Right cardiac atrium (tissue), 5 donors: ENCODE results near the gene OLFM4. TPM values are rescaled to one million over a fixed set of nuclear protein-coding genes. Genes with fewer than 3 reads are reported as not detected.
"Not testable (repeated sequence)": the region's sequence is repeated elsewhere in the genome, so short reads cannot be mapped to it uniquely, and the experiment has no call there.

Experiments
- ATAC-seq, 2 donors: fragments of 200-7000 bp; cut with Tn5 transposase; one replicate each; pipeline versions ENCODE4 v1.8.0 to v1.9.1; 2020; ENCODE audit warnings: moderate library complexity in 2 of 2, mild to moderate bottlenecking in 1 of 2
- DNase-seq, 3 donors: peaks; one replicate each; pipeline ENCODE4 v3.0.0-alpha.2; 2020
- H3K27ac ChIP-seq: one replicate; pipeline ENCODE4 v1.5.1; 2013; ENCODE audit warnings: mild to moderate bottlenecking, low read length, control low read depth, moderate library complexity
- H3K27me3 ChIP-seq: one replicate; pipeline ENCODE4 v1.6.1; 2013; ENCODE audit not compliant: control insufficient read depth, insufficient read depth
- H3K4me1 ChIP-seq: one replicate; pipeline ENCODE4 v1.6.1; 2013; ENCODE audit warnings: low read length; ENCODE audit not compliant: control insufficient read depth, insufficient read depth
- H3K4me3 ChIP-seq: one replicate; pipeline ENCODE4 v1.5.1; 2013; ENCODE audit warnings: low read length, control low read depth
- H3K9me3 ChIP-seq: one replicate; pipeline ENCODE4 v1.6.1; 2013; ENCODE audit warnings: low read length; ENCODE audit not compliant: control insufficient read depth
- WGBS: extraction: QIAGEN DNeasy Blood & Tissue Kit; methylation state at CpG from one replicate; pipeline ENCODE4 v1.1.7; 2013; 5-methylcytosine and 5-hydroxymethylcytosine counted together
- intact Hi-C, 4 donors: fragments of 100-400 bp; cut with DNase I; formaldehyde crosslinking; loops; one replicate each; pipeline versions ENCODE4 v1.11.0 to v1.14.0; 2022 to 2023
- polyA plus RNA-seq: library from polyadenylated mRNA; stranded (reverse); fragments of 200-250 nt; gene quantifications from one replicate; pipeline ENCODE4 v1.2.3, GENCODE V29; 2013
- total RNA-seq, 4 donors: library from RNA; stranded (reverse); fragmentation: NEBNext Ultra II Directional; extraction: Animal tissue kit (Norgen Biotek cat#: 25700); gene quantifications; one replicate each; pipeline ENCODE4 v1.2.1, GENCODE V29; 2021
- donor health status: healthy with polysubstance abuse.
- donor health status: DM: no; HTN: yes; CAD: no.
- donor health status: DM: no; HTN: no; CAD: no.
- donor health status: DM: no; HTN: yes; CAD: no; lungs with severe emphysema.
- donor health status: DM: yes; HTN: yes; CAD: no.

OLFM4 gene
- total and polyA plus RNA-seq, 5 donors: 0.20 to 0.52 (median 0.26) TPM; not detected in 2

- no peak for ATAC-seq
- 79% methylated on average over 5 of the region's 5 CpGs for WGBS
Observed at GRCh38 chr13:52997951-52998876, 30.4 kb upstream of the OLFM4 start.

DNA sequence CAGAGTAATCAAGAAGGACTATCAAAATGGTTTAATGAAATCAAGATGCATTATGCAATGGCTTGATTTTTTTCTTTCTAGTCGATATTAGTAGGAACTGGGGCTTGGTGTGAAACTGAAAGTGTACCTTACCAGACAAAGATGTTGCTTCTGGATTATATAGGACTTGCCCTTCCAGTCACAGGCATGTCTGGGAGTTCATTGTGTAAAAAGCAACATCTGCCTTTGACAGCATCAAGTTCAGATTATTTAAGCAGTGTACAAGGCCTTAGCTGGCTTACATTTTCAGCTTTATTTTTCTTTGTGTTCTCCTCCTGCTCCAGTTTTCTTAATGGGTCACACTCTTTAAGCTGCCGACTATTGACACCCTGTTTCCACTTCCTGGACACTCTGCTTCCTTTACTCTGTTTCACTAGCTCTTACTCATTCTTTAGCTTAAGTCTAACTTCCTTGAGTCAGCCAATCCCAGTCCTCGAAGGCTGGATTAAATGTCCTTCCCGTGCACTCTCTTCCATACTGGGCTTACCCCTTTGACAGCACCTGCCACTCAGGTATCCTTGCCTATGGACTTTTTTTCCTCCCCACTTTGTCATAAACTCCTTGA is 29.4 kb upstream of the OLFM4 start:
- Histone ChIP-seq H3K4me1 (no peaks in the 10 kb centered on the region), H3K27me3 (no peaks in the 10 kb centered on the region), H3K9me3 (no peaks in the 10 kb centered on the region), H3K27ac (no peak overlapping the region), H3K4me3 (no peak overlapping the region)
- DNase-seq (no peak), ATAC-seq (no peak)
- 69% methylated on average over 4 of the region's 4 CpGs for WGBS
- intact Hi-C loops: no loop called here

More at GRCh38 chr13:52997951-52998876, 30.4 kb upstream of the OLFM4 start:
- Histone ChIP-seq H3K4me1 (no peaks in the 10 kb centered on the region), H3K9me3 (no peaks in the 10 kb centered on the region), H3K27ac (no peak overlapping the region), H3K27me3 (no peaks in the 10 kb centered on the region), H3K4me3 (no peak overlapping the region)
- DNase-seq: no peak
- intact Hi-C loops: no loop called here

DNA sequence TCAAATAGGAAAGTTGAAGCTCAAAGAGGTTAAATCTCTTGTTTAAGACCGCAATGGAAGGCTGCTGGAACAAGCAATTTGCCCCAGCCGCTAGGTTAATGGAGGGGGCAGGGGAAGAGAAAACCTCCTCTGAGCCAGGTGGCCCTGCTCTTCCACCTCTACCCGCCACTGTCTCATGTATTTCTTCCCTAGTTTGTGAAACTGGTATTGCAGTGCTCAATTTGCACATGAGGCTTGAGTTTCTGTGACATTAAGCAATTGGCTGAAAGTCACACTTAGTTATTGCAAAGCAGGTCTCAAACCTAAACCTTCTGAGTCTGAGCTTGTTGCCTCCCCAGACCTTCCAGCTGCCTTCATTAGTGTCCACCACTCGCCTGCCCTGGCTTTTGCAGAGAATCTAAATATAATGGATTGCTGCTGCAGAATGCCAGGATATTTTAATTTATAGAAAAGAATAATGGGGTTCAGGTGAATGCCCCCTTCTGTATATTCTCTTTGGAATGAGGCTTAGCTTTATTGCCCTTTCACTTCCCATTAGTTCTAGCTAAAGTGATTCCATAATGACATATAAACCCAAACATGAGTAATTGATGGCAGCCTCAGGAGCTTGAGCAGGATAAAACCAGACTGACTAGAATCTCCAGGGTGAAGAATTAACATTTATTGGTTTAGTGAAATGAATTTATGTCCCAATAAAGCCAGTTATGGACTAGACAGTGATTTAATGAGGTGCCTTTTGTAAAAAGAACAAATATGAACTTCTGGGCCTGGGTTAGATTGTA is 27.0 kb upstream of the OLFM4 start:
- intact Hi-C loops: no loop called here
- Histone ChIP-seq H3K27ac (no peak overlapping the region), H3K4me3 (no peak overlapping the region), H3K9me3 (no peaks in the 10 kb centered on the region), H3K27me3 (no peaks in the 10 kb centered on the region), H3K4me1 (no peaks in the 10 kb centered on the region)
- no peak for ATAC-seq
- WGBS: 86% methylated on average over 4 of the region's 4 CpGs
- no peak for DNase-seq

GRCh38 chr13:53004573-53004972 is 24.0 kb upstream of the OLFM4 start:
- DNase-seq (no peak), ATAC-seq (no peak)
- no peaks in the 10 kb centered on the region for H3K9me3 ChIP-seq
- intact Hi-C loops: no loop called here
- no peak overlapping the region for H3K27ac ChIP-seq
- 85% methylated on average over 2 of the region's 2 CpGs for WGBS
- no peaks in the 10 kb centered on the region for H3K4me1 ChIP-seq
- H3K4me3 ChIP-seq: no peak overlapping the region
- H3K27me3 ChIP-seq: no peaks in the 10 kb centered on the region

DNA sequence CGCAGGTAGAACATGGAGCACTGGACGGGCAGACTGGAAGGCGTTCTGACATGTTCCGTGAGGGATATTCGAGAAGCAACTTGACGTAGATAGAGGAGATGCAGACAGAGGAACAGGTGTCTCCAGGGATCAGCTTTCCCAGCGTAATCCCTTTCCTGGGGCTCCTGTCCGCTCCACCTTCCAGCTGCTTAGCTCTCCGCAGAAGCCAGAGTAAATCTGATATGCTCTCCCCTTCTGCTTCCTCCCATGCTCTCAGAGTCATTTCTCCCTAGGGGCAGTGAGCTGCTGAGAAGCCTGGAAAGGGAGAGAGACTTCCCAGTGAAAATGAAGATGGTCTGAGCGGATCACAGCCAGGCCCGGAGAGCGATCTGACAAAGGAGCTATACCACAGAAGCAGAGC is 23.0 kb upstream of the OLFM4 start:
- no peak for ATAC-seq
- WGBS: 89% methylated on average over 12 of the region's 12 CpGs
- DNase-seq: no peak
- Histone ChIP-seq H3K4me3 (no peak overlapping the region), H3K4me1 (no peaks in the 10 kb centered on the region), H3K27me3 (no peaks in the 10 kb centered on the region), H3K9me3 (no peaks in the 10 kb centered on the region), H3K27ac (no peak overlapping the region)
- intact Hi-C loops: no loop called here

DNA sequence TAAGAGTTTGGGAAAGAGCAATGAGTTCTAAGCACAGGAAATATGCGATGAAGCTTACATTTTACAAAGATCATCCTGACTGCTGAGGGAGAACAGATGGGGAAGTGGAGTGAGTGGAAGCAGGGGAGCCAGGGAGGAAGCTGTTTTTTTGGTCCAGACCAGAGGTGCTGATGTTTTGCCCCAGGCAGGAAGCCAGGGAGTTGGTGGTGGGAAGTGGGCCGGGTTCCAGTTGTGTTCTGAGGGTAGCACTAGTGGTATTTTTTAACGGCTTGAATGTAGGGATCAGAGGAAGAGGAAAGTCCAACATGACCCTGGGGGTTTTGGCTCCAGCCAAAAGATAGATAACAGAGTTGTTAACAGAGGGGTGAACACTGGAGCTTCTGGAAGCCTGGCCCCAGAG is 20.7 kb upstream of the OLFM4 start:
- DNase-seq (no peak), ATAC-seq (no peak)
- Histone ChIP-seq H3K9me3 (no peaks in the 10 kb centered on the region), H3K27me3 (no peaks in the 10 kb centered on the region), H3K4me1 (no peaks in the 10 kb centered on the region), H3K27ac (no peak overlapping the region), H3K4me3 (no peak overlapping the region)
- intact Hi-C loops: no loop called here
- WGBS: 25% methylated on average over 3 of the region's 3 CpGs

DNA sequence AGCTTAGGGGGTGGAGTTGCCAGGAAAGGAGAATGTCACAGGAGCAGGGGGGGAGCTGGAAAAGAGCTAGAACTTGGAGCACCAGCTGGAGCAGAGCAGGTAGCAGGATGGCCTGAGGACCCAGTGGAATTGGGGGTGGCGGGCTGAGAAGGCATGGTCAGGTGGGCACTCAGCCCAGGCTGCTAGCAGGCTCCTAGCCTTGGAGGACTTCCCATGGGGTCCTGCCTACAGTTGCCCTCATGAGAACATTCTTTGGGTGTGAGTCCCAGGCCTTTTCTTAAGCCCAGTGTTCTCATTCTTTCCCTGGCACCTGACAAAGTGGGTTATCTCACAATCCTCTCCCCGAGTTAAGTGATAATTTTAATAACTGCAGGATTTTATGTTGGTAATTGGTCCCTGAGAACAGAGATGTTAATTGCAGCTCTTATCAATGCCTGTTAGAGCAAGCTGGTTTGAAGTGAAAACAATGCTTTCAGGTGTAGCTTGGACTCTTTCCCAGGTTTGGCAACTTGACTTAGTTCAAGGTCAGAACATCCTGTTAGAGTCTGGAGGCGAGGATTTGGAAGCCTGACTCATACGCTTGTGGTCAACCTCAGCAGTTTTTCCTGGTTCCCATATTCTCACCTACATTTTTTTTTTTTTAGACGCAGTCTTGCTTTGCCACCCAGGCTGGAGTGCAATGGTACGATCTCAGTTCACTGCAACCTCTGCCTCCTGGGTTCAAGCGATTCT is 18.1 kb upstream of the OLFM4 start:
- H3K4me3 ChIP-seq: no peak overlapping the region
- H3K4me1 ChIP-seq: no peaks in the 10 kb centered on the region
- no peaks in the 10 kb centered on the region for H3K9me3 ChIP-seq
- no peak for DNase-seq
- WGBS: 72% methylated on average over 7 of the region's 7 CpGs
- no peak for ATAC-seq
- H3K27ac ChIP-seq: no peak overlapping the region
- intact Hi-C loops: no loop called here
- no peaks in the 10 kb centered on the region for H3K27me3 ChIP-seq

DNA sequence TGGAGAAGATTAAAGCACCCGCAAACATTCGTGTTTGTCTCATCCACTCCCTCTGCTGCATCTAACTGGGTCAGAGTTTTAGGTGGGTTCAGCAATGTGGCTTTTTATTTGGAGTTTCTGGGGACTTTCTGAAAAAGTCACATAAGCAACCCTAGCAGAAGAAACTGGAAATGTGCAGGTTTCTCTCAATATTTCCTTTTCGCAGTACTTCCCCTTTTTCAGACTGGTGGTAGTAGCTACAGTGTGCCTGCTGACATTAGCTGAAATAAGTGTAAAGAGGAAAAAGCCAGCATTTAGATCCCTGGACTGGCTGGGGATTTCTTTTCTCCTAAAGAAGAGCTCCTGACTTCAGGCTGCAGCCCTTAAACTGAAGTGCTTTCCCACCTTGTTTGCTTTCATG is 15.9 kb upstream of the OLFM4 start:
- H3K9me3 ChIP-seq: no peaks in the 10 kb centered on the region
- no peaks in the 10 kb centered on the region for H3K4me1 ChIP-seq
- DNase-seq: no peak
- ATAC-seq: no peak
- H3K27ac ChIP-seq: no peak overlapping the region
- no peak overlapping the region for H3K4me3 ChIP-seq
- no peaks in the 10 kb centered on the region for H3K27me3 ChIP-seq
- WGBS: 61% methylated on average over 3 of the region's 3 CpGs
- intact Hi-C loops: no loop called here

- intact Hi-C loops: no loop called here
- WGBS: 76% methylated on average over 5 of the region's 5 CpGs
- Histone ChIP-seq H3K9me3 (no peaks in the 10 kb centered on the region), H3K4me3 (no peak overlapping the region), H3K4me1 (no peaks in the 10 kb centered on the region), H3K27me3 (no peaks in the 10 kb centered on the region), H3K27ac (no peak overlapping the region)
- DNase-seq (no peak), ATAC-seq (no peak)
Observed at GRCh38 chr13:53013113-53013512, 15.5 kb upstream of the OLFM4 start.

- H3K4me3 ChIP-seq, DNase-seq, H3K27me3 ChIP-seq, H3K27ac ChIP-seq, ATAC-seq, intact Hi-C loops, H3K4me1 ChIP-seq, H3K9me3 ChIP-seq: not testable (repeated sequence)
- 89% methylated on average over 3 of the region's 3 CpGs for WGBS
Observed at GRCh38 chr13:53014018-53014417, 14.6 kb upstream of the OLFM4 start.
